ENCODE measurements around the gene AKT1S1.

AKT1S1 gene

GRCh38 chr19:49882643-49883042, 5.5 kb upstream of the AKT1S1 start:
- no peak for DNase-seq (ENCODE audit: low spot score)

- no peak for DNase-seq (ENCODE audit: low spot score)
Observed at GRCh38 chr19:49881672-49882394, 4.7 kb upstream of the AKT1S1 start.

- no peak for DNase-seq (ENCODE audit: low spot score)
Observed at GRCh38 chr19:49881186-49881585, 4.0 kb upstream of the AKT1S1 start.

- DNase-seq (ENCODE audit: low spot score): no peak
Observed at GRCh38 chr19:49880162-49880869, 3.2 kb upstream of the AKT1S1 start.

- DNase-seq (ENCODE audit: low spot score): no peak
Observed at GRCh38 chr19:49879243-49879963, 2.2 kb upstream of the AKT1S1 start.

GRCh38 chr19:49878744-49879070, 1.6 kb upstream of the AKT1S1 start:
- DNase-seq (ENCODE audit: low spot score): no peak

- DNase-seq (ENCODE audit: low spot score): peak; percentile 99
Observed at GRCh38 chr19:49877879-49878743, 956 bp upstream of the AKT1S1 start.

- peak; percentile 91 for DNase-seq (ENCODE audit: low spot score)
Observed at GRCh38 chr19:49876422-49877019, 634 bp downstream of the AKT1S1 start.

- peak; percentile 62 for DNase-seq (ENCODE audit: low spot score)
Observed at GRCh38 chr19:49875857-49876421, 1.2 kb downstream of the AKT1S1 start.

GRCh38 chr19:49875177-49875576, 2.0 kb downstream of the AKT1S1 start:
- no peak for DNase-seq (ENCODE audit: low spot score)

GRCh38 chr19:49874503-49875157, 2.5 kb downstream of the AKT1S1 start:
- no peak for DNase-seq (ENCODE audit: low spot score)

GRCh38 chr19:49873834-49874233, 3.3 kb downstream of the AKT1S1 start:
- DNase-seq (ENCODE audit: low spot score): no peak

- no peak for DNase-seq (ENCODE audit: low spot score)
Observed at GRCh38 chr19:49873129-49873521, 4.0 kb downstream of the AKT1S1 start.

GRCh38 chr19:49872245-49873128, 4.7 kb downstream of the AKT1S1 start:
- DNase-seq (ENCODE audit: low spot score): no peak

GRCh38 chr19:49871349-49871985, 5.7 kb downstream of the AKT1S1 start:
- DNase-seq (ENCODE audit: low spot score): no peak

- no peak for DNase-seq (ENCODE audit: low spot score)
Observed at GRCh38 chr19:49870309-49870901, 6.8 kb downstream of the AKT1S1 start.

GRCh38 chr19:49869484-49870308, 7.5 kb downstream of the AKT1S1 start:
- DNase-seq (ENCODE audit: low spot score): peak; percentile 95

GRCh38 chr19:49869009-49869483, 8.1 kb downstream of the AKT1S1 start:
- DNase-seq (ENCODE audit: low spot score): no peak
